ENCODE results near the gene ATAT1.
"Not testable (repeated sequence)": the region's sequence is repeated elsewhere in the genome, so short reads cannot be mapped to it uniquely, and the experiment has no call there.

Gene ATAT1

DNA sequence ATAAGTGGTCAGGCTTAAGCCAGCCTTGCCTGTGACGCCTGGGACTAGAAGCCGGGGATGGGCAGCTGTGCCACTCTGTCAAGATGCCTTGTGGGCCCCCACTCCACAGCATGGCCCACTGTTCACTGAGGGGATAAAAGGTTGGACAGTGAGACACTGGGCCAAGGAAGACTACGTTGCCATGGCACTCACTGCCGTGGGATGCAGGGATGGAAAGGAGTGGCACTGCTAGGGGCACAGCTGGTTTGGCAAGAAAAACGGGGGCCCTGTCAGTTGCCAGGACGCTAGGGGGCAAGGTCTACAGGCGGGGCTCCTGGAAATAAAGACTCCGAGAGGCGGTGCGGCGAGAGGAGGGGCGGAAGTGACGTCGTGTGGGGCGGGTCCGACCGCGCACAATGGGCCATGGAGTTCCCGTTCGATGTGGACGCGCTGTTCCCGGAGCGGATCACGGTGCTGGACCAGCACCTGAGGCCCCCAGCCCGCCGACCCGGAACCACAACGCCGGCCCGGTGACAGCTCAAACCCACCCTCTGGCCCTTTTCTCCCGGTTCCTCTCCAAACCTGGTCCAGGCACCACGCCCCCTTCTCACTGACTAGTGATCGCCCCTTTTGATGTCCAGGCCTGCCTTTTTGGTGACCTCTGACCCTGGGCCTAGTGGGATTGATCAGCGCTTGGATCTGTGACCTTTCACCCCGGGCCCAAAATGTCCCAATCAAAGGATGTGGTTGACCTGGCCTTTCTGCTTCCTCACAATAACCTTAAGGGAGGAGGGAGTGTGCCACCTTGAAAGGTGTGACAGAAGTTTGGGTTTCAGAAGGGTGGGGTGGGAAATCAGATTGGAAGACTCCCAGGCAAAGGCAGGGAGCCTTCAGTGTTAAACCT, at the start of gene ATAT1:
TSS of gene ATAT1 (plus strand) at position 391 of the 883 bp plus-strand sequence.
- DNase-seq = peak; percentile 32

DNA sequence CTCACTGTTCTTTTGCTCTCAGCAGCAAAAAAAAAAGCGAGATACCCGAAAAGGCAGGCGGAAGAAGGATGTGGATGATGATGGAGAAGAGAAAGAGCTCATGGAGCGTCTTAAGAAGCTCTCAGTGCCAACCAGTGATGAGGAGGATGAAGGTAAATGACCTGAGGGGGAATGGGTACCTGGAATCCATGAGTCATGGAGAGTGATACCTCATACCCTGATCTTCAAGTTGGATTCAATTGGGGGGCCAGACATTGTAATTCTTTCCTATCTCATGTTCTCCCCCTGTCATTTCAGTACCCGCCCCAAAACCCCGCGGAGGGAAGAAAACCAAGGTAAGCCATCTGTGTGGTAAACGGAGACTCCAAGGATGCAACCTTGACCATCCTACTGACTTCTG, 48.6 kb upstream of the ATAT1 start:
- no peak for DNase-seq

GRCh38 chr6:30583921-30584320, 42.8 kb upstream of the ATAT1 start:
- no peak for DNase-seq

- DNase-seq = no peak
Measured at GRCh38 chr6:30589754-30590358, 36.8 kb upstream of the ATAT1 start.

GRCh38 chr6:30590509-30590908, 36.2 kb upstream of the ATAT1 start:
- no peak for DNase-seq

- DNase-seq = no peak
Measured at GRCh38 chr6:30591008-30591407, 35.7 kb upstream of the ATAT1 start.

- no peak for DNase-seq
Measured at GRCh38 chr6:30592287-30592686, 34.4 kb upstream of the ATAT1 start.

DNA sequence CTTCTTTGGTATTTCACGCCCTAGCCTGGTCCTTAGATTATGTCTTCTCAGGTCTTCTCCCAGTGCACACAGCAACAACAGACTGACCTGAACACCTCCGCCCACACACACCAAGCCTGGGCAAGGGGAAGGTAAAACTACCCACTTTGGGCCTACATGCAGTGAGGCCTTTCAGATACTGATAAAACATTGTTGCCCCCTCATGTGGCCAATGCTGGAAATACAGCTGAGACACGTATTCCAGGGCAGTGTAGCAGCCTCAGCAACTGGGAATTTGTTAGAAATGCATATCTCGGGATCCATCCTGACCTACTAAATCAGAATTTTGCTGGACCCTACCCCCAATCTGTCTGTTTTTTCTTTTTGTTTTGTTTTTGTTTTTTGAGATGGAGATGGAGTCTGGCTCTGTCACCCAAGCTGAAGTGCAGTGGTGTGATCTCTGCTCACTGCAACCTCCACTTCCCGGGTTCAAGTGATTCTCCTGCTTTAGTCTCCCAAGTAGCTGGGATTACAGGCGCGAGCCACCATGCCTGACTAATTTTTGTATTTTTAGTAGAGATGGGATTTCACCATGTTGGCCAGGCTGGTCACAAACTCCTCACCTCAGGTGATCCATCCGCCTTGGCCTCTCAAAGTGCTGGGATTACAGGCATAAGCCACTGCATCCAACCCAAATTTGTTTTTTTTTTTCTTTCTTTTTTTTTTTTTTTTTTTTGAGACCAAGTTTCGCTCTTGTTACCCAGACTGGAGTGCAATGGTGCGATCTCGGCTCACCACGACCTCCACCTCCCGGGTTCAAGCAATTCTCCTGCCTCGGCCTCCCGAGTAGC, 29.1 kb upstream of the ATAT1 start:
- DNase-seq = not testable (repeated sequence)

GRCh38 chr6:30598912-30599624, 27.6 kb upstream of the ATAT1 start:
- no peak for DNase-seq

- no peak for DNase-seq
Measured at GRCh38 chr6:30599625-30600324, 26.9 kb upstream of the ATAT1 start.

DNA sequence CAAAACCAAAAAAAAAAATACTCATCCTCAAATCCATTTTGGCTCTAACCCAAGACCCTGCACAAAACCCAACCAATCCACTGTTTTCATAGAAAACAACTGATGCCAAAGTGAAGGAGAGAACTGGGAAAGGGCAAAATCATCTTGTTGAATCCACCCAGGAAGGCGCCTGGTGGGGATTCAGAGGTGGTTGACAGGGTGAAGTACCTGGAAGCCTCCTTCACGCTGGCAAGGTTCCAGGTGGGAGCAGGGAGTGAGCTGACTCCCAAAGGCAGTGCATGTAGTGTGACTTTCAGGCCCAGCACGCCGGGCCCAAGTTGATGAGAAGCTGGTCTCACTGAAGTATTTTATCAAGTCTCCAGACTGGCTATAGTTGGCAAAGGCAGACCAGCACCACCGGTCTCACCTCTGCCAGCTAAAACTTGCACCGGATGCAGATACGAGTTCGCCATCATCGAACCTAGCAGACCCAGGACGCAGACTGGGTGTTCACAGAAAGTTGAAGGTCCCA, 26.2 kb upstream of the ATAT1 start:
- DNase-seq = no peak

DNA sequence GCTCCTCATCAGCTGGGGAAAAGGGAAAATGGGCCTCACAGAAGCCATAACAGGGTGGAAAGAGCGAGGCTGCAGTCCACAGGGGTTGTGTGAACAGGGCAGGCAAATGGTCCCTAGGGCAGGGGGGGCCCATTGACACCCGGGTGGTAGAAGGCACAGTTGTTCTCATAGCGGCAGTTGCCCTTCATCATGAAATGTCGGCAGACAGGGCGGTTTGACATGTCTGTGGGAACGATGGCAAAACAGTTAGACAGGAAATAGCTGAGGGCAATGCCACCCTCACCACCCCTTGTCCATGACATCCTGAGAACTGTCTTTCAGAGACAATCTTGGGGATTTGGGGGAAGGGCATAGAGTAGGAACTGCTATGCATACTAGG, 25.2 kb upstream of the ATAT1 start:
- DNase-seq = no peak

- no peak for DNase-seq
Measured at GRCh38 chr6:30601815-30602641, 24.6 kb upstream of the ATAT1 start.

DNA sequence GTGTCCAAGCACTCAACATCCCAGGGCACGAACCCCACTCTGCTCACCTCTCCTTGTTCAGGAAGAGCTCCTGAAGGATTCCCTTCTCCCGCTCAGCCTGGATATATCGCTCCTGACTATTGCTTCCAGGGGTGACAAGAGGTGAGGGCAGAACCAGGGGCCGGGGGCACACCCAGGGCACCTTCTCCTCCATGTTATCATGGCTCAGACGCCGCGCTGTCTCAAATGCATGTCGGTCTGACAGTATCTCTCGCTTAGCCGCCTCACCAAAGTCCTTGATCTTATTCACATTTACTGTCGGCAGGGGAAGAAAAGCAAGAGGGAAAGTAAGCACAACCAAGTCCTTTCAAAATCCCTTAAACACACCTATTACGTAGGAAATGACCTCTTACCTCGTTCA, 22.7 kb upstream of the ATAT1 start:
- no peak for DNase-seq

DNA sequence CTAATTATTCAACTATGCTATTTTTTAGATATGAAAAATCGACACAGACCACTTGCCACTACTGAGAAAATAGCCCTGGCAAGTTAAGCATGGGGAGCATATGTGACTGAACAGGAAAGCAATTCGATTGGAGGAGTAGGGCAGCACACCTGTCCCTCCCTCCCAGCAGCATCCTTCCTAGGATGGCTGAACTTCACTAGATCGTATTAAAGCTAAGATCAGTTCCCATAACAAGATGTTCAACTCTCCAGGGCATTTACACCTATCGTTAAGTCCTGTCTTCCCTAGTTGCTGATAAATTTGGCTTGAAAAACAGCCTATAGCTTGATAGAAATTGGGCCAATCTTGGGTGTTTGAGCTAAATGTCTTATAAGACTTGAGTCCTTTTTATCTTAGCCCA, 16.6 kb upstream of the ATAT1 start:
- DNase-seq = no peak

- no peak for DNase-seq
Measured at GRCh38 chr6:30611150-30611855, 15.4 kb upstream of the ATAT1 start.

GRCh38 chr6:30611856-30612194, 14.8 kb upstream of the ATAT1 start:
- DNase-seq = no peak

DNA sequence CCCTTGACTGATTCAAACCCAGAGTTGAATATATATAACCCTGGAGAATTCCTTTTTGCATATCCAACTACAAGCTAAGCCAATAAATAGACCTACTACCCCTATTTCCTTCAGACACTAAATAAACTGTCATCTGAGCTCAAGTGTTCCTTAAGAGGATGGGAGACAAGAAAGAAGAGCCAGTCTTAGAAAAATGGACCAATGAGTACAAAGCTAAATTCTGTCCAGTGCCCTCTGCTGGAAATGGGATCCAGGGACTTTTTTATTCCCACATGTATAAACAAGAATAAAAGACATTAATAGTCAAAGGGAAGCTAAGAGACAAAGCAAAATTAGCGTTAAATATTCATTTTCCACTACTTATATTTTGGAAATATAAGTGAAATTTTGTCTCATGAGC, 14.5 kb upstream of the ATAT1 start:
- DNase-seq = no peak

DNA sequence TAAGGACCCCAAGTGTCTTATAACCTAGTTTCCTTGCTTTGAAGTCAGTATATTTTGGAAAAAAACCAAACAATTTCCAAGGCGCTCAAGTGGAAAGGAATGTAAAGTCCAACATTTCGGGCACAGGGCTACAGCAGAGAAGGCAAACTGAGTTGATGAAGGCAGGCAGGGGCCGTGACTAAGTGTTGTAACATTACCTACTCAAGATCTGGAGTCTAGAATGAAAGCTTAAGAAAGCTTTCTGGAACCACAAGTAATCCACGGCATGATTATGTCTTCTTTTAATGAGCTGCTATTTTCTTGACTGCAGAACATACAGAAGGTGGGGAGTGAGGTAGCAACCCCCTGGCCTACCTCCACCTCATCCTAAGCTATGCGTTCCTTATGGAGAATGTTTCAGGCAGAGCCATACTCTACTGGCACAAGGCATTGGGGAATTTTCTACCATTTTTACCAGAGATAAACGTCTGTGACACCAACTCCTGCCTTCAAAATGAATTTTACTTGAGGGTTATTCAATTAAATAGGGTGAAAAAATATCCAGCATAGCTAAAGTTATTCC, 13.9 kb upstream of the ATAT1 start:
- DNase-seq = no peak
